ENCODE results near the gene FBXO30.

DNA sequence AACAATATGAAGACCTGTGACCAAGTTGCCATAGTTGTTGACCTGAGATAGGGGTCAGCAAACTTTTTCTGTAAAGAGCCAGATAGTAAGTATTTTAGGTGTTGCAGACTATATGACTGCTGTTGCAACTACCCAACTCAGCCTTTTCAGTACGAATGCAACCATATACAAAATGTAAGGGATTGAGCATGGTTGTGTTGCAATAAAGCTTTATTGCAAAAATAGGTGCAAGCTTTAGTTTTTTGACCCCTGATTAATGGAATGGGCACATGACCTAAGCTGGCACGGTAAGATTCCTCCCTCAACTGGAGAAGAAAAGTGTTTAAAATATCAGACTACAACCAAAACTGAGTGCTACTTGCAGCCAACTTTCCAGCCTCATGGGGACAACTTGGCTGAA is 62.0 kb downstream of the FBXO30 start:
- TF ChIP-seq, protein P1, sequence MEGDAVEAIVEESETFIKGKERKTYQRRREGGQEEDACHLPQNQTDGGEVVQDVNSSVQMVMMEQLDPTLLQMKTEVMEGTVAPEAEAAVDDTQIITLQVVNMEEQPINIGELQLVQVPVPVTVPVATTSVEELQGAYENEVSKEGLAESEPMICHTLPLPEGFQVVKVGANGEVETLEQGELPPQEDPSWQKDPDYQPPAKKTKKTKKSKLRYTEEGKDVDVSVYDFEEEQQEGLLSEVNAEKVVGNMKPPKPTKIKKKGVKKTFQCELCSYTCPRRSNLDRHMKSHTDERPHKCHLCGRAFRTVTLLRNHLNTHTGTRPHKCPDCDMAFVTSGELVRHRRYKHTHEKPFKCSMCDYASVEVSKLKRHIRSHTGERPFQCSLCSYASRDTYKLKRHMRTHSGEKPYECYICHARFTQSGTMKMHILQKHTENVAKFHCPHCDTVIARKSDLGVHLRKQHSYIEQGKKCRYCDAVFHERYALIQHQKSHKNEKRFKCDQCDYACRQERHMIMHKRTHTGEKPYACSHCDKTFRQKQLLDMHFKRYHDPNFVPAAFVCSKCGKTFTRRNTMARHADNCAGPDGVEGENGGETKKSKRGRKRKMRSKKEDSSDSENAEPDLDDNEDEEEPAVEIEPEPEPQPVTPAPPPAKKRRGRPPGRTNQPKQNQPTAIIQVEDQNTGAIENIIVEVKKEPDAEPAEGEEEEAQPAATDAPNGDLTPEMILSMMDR (IDR thresholded peaks at IDR 0.05), result no peak
- no peak for TF ChIP-seq POLR2A (IDR thresholded peaks at IDR 0.05)

All from lower leg skin (tissue), 3 donors.